ENCODE results near the gene EXOC6B. TPM values are rescaled to one million over a fixed set of nuclear protein-coding genes. Genes with fewer than 3 reads are reported as not detected.
A peak's percentile ranks its signal among the peaks of the same experiment; 100 is the strongest.

The EXOC6B gene
- total RNA-seq, 1 experiment from 2014 or later: 39.5 TPM

DNA sequence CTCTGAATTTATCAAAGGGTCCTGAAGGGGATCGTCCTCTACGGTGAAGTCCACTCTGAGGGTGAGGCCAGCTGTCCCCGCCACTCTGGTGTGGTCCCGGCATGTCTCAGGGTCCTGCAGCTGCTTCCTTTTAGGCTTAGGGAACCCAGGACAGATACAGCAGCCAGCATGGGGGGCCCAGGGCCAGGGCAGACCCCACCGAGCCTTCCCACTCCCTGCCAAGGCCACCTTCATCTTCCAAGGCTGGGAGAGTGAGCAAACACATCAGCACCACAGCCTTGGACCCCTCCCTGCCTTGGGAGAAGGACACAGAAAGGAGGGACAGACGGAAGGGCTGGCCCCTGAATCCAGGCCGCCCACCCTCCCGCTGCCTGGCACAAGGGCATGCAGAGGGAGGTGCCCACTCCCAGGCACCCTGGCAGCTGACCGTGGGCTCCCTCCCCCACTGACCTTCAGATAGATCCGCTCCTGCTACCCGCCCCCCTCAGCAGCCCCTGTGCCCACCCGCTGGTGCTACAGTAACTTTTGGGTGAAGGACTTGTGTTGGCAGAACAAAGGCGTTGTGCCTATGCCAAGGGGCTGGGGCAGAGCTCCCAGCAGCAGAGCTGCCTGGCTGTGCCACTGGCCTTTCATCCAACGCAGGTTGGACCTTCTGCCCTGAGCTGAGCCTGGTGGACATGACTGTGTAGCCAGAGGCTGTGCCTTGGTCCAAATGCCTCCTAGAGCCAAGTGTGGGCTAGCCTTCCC is 685.8 kb downstream of the EXOC6B start:
- no peak for DNase-seq (ENCODE audit: low spot score)
- in situ Hi-C loops (cut with HindIII; ENCODE audit: low sequenced_read_pairs): no loop called here

GRCh38 chr2:72139471-72139873 is 686.4 kb downstream of the EXOC6B start:
- no peak for DNase-seq (ENCODE audit: low spot score)
- in situ Hi-C loops (cut with HindIII; ENCODE audit: low sequenced_read_pairs): no loop called here

GRCh38 chr2:72138921-72139381 is 686.9 kb downstream of the EXOC6B start:
- DNase-seq (ENCODE audit: low spot score): no peak
- in situ Hi-C loops (cut with HindIII; ENCODE audit: low sequenced_read_pairs): no loop called here

- in situ Hi-C loops (cut with HindIII; ENCODE audit: low sequenced_read_pairs): no loop called here
- DNase-seq (ENCODE audit: low spot score): no peak
Measured at GRCh38 chr2:72138011-72138881, 687.6 kb downstream of the EXOC6B start.

GRCh38 chr2:72137498-72138010 is 688.3 kb downstream of the EXOC6B start:
- DNase-seq (ENCODE audit: low spot score): peak; percentile 66

DNA sequence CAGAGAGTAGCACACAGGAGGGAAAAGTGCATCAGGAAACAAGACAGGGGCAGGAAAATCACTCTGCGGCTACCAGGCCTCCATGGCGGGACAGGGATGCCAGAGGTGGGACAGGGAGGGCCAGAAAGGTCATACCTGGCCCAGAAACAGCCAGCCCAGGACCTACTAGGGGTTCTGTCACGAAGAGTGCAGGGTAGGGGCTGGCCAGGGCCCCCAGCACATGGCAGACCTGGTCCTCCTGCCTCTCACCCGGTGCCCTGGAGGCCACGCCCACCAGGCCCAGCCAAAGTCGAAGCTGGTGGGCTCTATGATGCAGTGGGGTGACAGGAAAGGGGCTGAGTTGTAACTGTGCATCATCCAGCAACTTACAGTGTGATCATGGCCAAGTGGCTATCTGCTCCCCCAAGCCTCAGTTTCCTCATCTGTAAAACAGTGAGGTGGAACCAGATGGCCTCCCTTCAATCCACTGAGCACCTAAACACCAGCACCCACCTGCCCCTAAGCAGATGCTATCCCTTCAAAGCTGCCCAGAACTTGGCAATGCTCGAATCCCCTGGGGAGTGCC is 688.8 kb downstream of the EXOC6B start:
- in situ Hi-C loops (cut with HindIII; ENCODE audit: low sequenced_read_pairs): no loop called here
- DNase-seq (ENCODE audit: low spot score): no peak

More at GRCh38 chr2:72137498-72138010, 688.3 kb downstream of the EXOC6B start:
- in situ Hi-C loops (cut with HindIII; ENCODE audit: low sequenced_read_pairs): no loop called here

DNA sequence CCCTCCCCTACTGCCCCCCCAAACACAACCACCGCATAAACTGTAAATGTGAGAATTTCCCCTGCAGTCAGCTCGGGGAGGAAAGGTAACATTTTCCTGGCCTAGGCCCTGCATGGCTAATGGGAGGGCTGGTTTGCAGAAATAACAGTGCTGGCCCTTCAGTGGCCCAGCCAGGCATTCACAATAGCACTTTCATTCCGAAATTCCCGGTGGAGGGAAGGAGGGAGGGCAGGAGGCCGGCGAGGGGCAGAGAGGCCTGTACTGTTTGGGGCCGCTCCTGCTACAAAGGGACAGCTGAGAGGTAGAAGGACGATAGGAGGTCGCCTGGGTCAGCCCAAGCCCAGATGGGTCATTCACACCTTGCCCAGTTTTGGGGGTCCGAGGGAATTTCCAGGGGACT is 689.5 kb downstream of the EXOC6B start:
- in situ Hi-C loops (cut with HindIII; ENCODE audit: low sequenced_read_pairs): no loop called here
- no peak for DNase-seq (ENCODE audit: low spot score)

GRCh38 chr2:72135921-72136320 is 689.9 kb downstream of the EXOC6B start:
- in situ Hi-C loops (cut with HindIII; ENCODE audit: low sequenced_read_pairs): no loop called here
- no peak for DNase-seq (ENCODE audit: low spot score)

DNA sequence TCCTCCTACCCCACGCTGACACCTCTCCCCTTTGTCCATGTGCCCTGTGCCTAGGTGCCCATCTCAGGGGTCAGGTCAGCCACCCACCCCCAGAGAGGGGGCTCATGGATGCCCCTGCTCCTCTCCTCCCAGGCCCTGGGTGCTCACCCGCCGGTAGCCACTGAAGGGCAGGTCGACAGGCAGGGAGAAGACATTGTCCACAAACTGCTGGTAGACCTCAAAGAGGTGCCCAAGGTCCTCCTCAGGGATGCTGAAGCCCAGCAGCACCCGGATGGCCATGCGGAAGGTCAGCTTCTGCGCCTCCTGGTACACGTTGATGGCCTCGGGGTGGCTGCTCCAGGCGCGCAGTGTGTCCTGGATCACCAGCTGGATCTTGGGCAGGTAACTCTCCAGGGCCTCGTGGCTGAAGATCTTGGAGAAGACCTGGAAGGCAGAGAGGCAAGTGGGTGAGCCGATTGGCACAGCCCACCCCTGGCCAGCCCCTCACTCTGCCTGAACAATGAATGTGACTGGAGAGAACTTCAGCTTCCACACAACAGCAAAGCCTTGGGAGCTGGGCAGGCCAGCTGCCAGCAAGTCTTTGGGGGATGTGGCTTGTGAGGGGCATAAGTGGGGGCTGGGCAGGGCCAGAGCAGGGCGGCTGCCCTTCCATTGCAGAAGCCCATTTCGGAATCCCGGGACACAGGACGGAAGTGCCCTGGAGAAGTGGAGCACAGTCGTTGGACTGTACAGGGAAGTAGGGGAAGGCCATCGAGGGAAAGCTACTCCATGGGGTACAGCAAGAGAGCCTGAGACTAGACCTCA is 690.6 kb downstream of the EXOC6B start:
- DNase-seq (ENCODE audit: low spot score): no peak
- in situ Hi-C loops (cut with HindIII; ENCODE audit: low sequenced_read_pairs): no loop called here

- no peak for DNase-seq (ENCODE audit: low spot score)
- in situ Hi-C loops (cut with HindIII; ENCODE audit: low sequenced_read_pairs): no loop called here
Measured at GRCh38 chr2:72134408-72134996, 691.3 kb downstream of the EXOC6B start.

- DNase-seq (ENCODE audit: low spot score): no peak
- in situ Hi-C loops (cut with HindIII; ENCODE audit: low sequenced_read_pairs): no loop called here
Measured at GRCh38 chr2:72133721-72134407, 692.0 kb downstream of the EXOC6B start.

- in situ Hi-C loops (cut with HindIII; ENCODE audit: low sequenced_read_pairs): no loop called here
- DNase-seq (ENCODE audit: low spot score): no peak
Measured at GRCh38 chr2:72132981-72133720, 692.7 kb downstream of the EXOC6B start.

DNA sequence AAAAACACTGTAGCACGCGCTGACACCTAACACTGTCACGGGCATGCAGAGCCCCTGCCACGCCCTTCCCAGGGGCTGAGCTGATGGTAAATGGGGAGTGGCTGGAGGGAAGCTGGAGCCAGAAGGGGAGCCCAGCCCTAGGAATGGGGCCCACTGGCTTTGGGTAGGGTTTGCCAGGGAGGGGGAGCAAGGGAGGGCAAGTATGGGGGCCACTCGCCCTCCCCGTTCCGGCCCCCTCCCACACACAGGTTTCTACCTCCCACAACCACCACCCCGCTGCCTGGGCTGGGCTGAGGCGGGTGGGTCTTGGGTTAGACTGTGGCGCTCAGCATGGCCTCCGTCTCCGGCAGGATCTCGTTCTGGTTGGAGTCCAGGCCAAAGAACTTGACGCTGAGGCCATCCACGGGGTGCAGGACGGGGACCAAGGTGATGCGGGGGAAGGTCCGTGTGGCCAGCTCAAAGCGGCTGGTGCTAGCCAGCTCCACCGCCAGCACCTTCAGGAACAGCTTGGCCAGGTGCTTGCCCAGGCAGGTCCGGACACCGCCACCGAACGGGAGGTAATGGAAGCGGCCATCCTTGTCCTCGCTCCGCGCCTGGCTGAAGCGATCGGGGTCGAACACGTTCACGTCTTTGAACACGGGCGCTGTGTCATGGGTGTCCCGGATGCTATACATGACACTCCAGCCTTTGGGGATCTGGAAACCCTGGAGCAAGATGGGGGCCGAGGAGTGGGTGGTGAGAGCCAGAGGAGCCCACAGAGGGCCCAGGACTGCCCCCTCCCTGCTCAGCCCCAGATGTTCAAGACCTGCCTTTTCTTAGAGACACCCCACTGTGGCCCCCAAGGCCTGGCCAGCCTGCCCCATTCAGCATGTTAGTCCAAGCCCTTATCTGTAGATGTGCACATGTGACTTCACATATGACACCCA is 693.7 kb downstream of the EXOC6B start:
- DNase-seq (ENCODE audit: low spot score): no peak
- in situ Hi-C loops (cut with HindIII; ENCODE audit: low sequenced_read_pairs): no loop called here

- DNase-seq (ENCODE audit: low spot score): no peak
- in situ Hi-C loops (cut with HindIII; ENCODE audit: low sequenced_read_pairs): no loop called here
Measured at GRCh38 chr2:72131371-72131891, 694.4 kb downstream of the EXOC6B start.

GRCh38 chr2:72130659-72131360 is 695.0 kb downstream of the EXOC6B start:
- DNase-seq (ENCODE audit: low spot score): no peak
- in situ Hi-C loops (cut with HindIII; ENCODE audit: low sequenced_read_pairs): no loop called here

All from G401 (cell line).